ENCODE results near the gene ARHGAP19. TPM values are rescaled to one million over a fixed set of nuclear protein-coding genes. Genes with fewer than 3 reads are reported as not detected.
A peak's percentile ranks its signal among the peaks of the same experiment; 100 is the strongest.

The ARHGAP19 gene
- total and polyA plus RNA-seq, 2 experiments from 2014 or later = 2.7 to 8.7 TPM

DNA sequence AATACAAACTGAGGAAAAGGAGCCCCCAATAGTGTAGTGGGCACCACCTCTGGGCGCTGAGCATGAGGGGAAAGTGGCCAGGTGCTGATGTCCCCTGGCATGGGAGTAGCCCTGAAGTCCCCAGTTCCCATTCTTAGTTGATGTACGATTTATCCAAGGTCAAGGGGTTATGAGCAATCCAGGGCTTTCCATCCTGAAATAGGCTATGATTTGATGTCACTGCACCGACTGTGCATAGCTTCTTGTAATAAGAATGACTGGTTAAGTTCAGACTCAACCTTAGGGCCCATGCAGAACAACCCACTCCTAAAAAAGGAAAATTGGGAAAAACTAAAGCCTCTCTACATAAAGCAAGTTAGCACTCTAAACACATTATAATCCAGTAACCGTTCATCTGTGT is 31.1 kb upstream of the ARHGAP19 start:
- Histone ChIP-seq H3K4me1 (ENCODE audit: insufficient read depth) (peaks cover 27% of the 10 kb centered on the region), H3K27ac (no peak overlapping the region), H3K9me2 (replicated peaks; ENCODE audit: insufficient read depth) (no peaks in the 10 kb centered on the region), H3K36me3 (replicated peaks; ENCODE audit: insufficient read depth, low read depth) (no peaks in the 10 kb centered on the region), H3K79me2 (peaks cover 20% of the 10 kb centered on the region), H4K20me1 (ENCODE audit: insufficient read depth, poor library complexity, severe bottlenecking) (no peaks in the 10 kb centered on the region), H2AFZ (no peak overlapping the region), H3K4me3 (no peak overlapping the region), H3K4me2 (no peak overlapping the region), H3K27me3 (no peaks in the 10 kb centered on the region), H3K9me3 (ENCODE audit: low read depth) (no peaks in the 10 kb centered on the region)
- DNase-seq (ENCODE audit: low spot score) = no peak
- TF ChIP-seq EZH2 (IDR thresholded peaks at IDR 0.05; ENCODE audit: borderline replicate concordance) (no peak), EZH2phosphoT487 (IDR thresholded peaks at IDR 0.05; ENCODE audit: low read depth, severe bottlenecking, unreplicated experiment) (no peak)
- TF ChIP-seq, protein P1, sequence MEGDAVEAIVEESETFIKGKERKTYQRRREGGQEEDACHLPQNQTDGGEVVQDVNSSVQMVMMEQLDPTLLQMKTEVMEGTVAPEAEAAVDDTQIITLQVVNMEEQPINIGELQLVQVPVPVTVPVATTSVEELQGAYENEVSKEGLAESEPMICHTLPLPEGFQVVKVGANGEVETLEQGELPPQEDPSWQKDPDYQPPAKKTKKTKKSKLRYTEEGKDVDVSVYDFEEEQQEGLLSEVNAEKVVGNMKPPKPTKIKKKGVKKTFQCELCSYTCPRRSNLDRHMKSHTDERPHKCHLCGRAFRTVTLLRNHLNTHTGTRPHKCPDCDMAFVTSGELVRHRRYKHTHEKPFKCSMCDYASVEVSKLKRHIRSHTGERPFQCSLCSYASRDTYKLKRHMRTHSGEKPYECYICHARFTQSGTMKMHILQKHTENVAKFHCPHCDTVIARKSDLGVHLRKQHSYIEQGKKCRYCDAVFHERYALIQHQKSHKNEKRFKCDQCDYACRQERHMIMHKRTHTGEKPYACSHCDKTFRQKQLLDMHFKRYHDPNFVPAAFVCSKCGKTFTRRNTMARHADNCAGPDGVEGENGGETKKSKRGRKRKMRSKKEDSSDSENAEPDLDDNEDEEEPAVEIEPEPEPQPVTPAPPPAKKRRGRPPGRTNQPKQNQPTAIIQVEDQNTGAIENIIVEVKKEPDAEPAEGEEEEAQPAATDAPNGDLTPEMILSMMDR (IDR thresholded peaks at IDR 0.05; ENCODE audit: poor library complexity) = no peak
- 89% methylated on average over 4 of the region's 4 CpGs for WGBS (ENCODE audit: low lambda C conversion rate, missing lambda C conversion rate)

DNA sequence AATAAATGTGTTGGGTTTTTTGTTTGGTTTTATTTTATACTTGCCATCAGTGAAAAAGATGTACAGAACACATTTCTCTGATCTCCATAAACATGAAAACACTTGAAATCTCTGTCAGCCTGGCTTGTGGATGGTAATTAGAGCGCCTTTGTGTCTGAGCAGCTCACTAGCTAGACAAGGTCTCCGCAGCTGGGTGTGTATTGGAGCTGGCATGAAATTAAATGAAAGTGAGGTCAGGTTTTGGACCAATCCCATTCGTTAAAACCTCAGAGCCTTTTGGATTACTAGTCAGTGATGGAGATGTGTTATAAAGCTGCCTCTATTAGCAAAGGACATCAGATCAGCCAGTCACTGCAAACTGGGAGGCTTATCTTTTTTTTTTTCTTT is 29.4 kb upstream of the ARHGAP19 start:
- WGBS (ENCODE audit: low lambda C conversion rate, missing lambda C conversion rate) = 73% methylated on average over 3 of the region's 3 CpGs
- no peaks in the 10 kb centered on the region for H3K9me3 ChIP-seq (ENCODE audit: low read depth)
- H3K27ac ChIP-seq = no peak overlapping the region

DNA sequence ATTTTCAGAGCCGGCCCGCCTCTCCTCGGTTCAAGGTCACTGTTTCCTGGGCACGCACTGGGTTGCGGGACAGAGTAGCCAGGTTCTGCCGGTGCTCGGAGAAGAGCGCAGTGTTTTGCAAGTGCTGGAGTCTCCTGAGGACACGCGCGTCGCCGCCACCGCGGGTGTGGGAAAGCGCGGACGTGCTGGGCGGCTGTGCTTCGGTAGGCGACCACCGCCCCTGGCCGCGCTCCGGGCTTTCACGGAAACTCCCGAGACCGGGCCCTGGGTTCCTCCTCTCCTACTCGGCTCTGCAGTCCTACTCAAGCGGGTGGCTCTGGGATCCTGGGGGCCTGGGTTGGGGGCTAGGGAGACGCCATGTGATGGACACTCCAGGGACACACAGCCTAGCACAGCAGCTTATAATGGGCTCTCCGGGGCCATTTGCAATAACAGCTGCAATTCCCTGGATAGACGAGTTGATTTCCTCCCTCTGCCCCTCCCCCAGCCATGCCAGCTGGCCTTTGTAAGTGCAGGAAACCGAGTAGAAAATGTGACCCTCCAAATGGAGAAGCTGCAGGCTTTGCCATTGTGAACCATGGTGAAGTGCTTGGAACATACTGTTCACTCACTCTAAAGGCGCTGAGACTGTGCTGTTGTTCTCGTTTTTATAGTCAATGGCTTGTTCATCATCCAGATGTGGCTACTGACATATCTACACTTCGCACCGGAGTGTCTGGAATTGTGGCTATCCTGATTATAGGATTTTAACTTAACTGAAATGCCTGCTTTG is 28.8 kb upstream of the ARHGAP19 start:
- peaks cover 19% of the 10 kb centered on the region for H3K4me1 ChIP-seq (ENCODE audit: insufficient read depth)
- TF ChIP-seq EZH2 (IDR thresholded peaks at IDR 0.05; ENCODE audit: borderline replicate concordance) = no peak
- TF ChIP-seq, protein P1 (IDR thresholded peaks at IDR 0.05; ENCODE audit: poor library complexity) = no peak
- no peak for TF ChIP-seq EZH2phosphoT487 (IDR thresholded peaks at IDR 0.05; ENCODE audit: low read depth, severe bottlenecking, unreplicated experiment)
- no peak overlapping the region for H3K27ac ChIP-seq
- DNase-seq (ENCODE audit: low spot score) = peak; percentile 39
- peaks cover 20% of the 10 kb centered on the region for H3K79me2 ChIP-seq
- H3K4me3 ChIP-seq = peak overlapping the region; percentile 46
- no peaks in the 10 kb centered on the region for H3K9me3 ChIP-seq (ENCODE audit: low read depth)
- H3K36me3 ChIP-seq (replicated peaks; ENCODE audit: insufficient read depth, low read depth) = no peaks in the 10 kb centered on the region
- H3K27me3 ChIP-seq = no peaks in the 10 kb centered on the region
- 22% methylated on average over 31 of the region's 38 CpGs for WGBS (ENCODE audit: low lambda C conversion rate, missing lambda C conversion rate)
- H4K20me1 ChIP-seq (ENCODE audit: insufficient read depth, poor library complexity, severe bottlenecking) = no peaks in the 10 kb centered on the region
- H3K4me2 ChIP-seq = peak overlapping the region; percentile 98
- no peaks in the 10 kb centered on the region for H3K9me2 ChIP-seq (replicated peaks; ENCODE audit: insufficient read depth)
- peak overlapping the region; percentile 53 for H2AFZ ChIP-seq

More for the DNA sequence above, 29.4 kb upstream of the ARHGAP19 start:
- no peaks in the 10 kb centered on the region for H3K27me3 ChIP-seq
- peaks cover 19% of the 10 kb centered on the region for H3K4me1 ChIP-seq (ENCODE audit: insufficient read depth)
- no peaks in the 10 kb centered on the region for H4K20me1 ChIP-seq (ENCODE audit: insufficient read depth, poor library complexity, severe bottlenecking)
- peak overlapping the region; percentile 98 for H3K4me2 ChIP-seq
- peak overlapping the region; percentile 46 for H3K4me3 ChIP-seq
- TF ChIP-seq EZH2phosphoT487 (IDR thresholded peaks at IDR 0.05; ENCODE audit: low read depth, severe bottlenecking, unreplicated experiment) = no peak
- no peak for TF ChIP-seq EZH2 (IDR thresholded peaks at IDR 0.05; ENCODE audit: borderline replicate concordance)
- TF ChIP-seq, protein P1 (IDR thresholded peaks at IDR 0.05; ENCODE audit: poor library complexity) = no peak
- H3K36me3 ChIP-seq (replicated peaks; ENCODE audit: insufficient read depth, low read depth) = no peaks in the 10 kb centered on the region
- H3K9me2 ChIP-seq (replicated peaks; ENCODE audit: insufficient read depth) = no peaks in the 10 kb centered on the region
- no peak overlapping the region for H2AFZ ChIP-seq
- DNase-seq (ENCODE audit: low spot score) = no peak
- peaks cover 20% of the 10 kb centered on the region for H3K79me2 ChIP-seq
